Testis (tissue), 2 donors: Measurements from ENCODE around the gene RFLNA.

ENCODE experiments used
- POLR2A ChIP-seq: fragments of 450-650 bp; IDR thresholded peaks from one replicate; pipeline ENCODE4 v1.6.1; 2017; ENCODE audit warnings: antibody characterized with exemption, mild to moderate bottlenecking, moderate library complexity
- TF ChIP-seq, protein P1 (sequence below), 3 experiments: fragments of 450-650 bp in 2 of 3; fragments of 200-600 bp in 1 of 3; sonication (generic) in 1 of 3; IDR thresholded peaks; one replicate each; pipeline ENCODE4 v1.5.1; 2016 to 2019; ENCODE audit warnings: antibody characterized with exemption in 3 of 3, mild to moderate bottlenecking in 2 of 3, moderate library complexity in 1 of 3

GRCh38 chr12:124332058-124332672 is 37.3 kb downstream of the RFLNA start:
- TF ChIP-seq, protein P1, sequence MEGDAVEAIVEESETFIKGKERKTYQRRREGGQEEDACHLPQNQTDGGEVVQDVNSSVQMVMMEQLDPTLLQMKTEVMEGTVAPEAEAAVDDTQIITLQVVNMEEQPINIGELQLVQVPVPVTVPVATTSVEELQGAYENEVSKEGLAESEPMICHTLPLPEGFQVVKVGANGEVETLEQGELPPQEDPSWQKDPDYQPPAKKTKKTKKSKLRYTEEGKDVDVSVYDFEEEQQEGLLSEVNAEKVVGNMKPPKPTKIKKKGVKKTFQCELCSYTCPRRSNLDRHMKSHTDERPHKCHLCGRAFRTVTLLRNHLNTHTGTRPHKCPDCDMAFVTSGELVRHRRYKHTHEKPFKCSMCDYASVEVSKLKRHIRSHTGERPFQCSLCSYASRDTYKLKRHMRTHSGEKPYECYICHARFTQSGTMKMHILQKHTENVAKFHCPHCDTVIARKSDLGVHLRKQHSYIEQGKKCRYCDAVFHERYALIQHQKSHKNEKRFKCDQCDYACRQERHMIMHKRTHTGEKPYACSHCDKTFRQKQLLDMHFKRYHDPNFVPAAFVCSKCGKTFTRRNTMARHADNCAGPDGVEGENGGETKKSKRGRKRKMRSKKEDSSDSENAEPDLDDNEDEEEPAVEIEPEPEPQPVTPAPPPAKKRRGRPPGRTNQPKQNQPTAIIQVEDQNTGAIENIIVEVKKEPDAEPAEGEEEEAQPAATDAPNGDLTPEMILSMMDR (IDR thresholded peaks at IDR 0.05) = no peak
- no peak for TF ChIP-seq POLR2A
